ENCODE measurements around the gene CDC42EP4. TPM values are rescaled to one million over a fixed set of nuclear protein-coding genes. Genes with fewer than 3 reads are reported as not detected.

The CDC42EP4 gene
- polyA plus RNA-seq (ENCODE audit: low read depth in 6 of 6) = under 1 TPM in 4 of 6 donors, not detected in 2; 0.09 to 0.21 (median 0.12) TPM

- Mint-ChIP-seq H3K4me3 (peak within 1 kb of the TSS; percentile 85 to 91 (median 88)), H3K36me3 (no peaks in the 10 kb centered on the region), H3K27me3 (peaks cover 0 to 3% (median 0%) of the 10 kb centered on the region in 3 donors), H3K27ac (peak within 1 kb of the TSS in 5 of 6 donors; percentile 31 to 97 (median 52)), H3K9me3 (no peaks in the 10 kb centered on the region), H3K4me1 (peaks cover 16 to 23% (median 22%) of the 10 kb centered on the region in 3 donors)
- peak; percentile 69 for DNase-seq
- ATAC-seq (ENCODE audit: low read depth in 2 of 2) = peak; percentile 85 to 88
Measured at GRCh38 chr17:73311781-73312641, at the start of gene CDC42EP4. TSS of gene CDC42EP4 (minus strand) at chr17:73312001. CDS start at chr17:73286500, 25,501 bp downstream.

GRCh38 chr17:73360961-73361761 lies 49.4 kb upstream of the CDC42EP4 start:
- Mint-ChIP-seq H3K9me3 (no peaks in the 10 kb centered on the region), H3K36me3 (peaks cover 0 to 20% of the 10 kb centered on the region in 2 donors), H3K27me3 (no peaks in the 10 kb centered on the region), H3K4me1 (no peaks in the 10 kb centered on the region), H3K4me3 (no peak overlapping the region), H3K27ac (no peak overlapping the region)
- DNase-seq = no peak
- no peak for ATAC-seq (ENCODE audit: low read depth in 2 of 2)

DNA sequence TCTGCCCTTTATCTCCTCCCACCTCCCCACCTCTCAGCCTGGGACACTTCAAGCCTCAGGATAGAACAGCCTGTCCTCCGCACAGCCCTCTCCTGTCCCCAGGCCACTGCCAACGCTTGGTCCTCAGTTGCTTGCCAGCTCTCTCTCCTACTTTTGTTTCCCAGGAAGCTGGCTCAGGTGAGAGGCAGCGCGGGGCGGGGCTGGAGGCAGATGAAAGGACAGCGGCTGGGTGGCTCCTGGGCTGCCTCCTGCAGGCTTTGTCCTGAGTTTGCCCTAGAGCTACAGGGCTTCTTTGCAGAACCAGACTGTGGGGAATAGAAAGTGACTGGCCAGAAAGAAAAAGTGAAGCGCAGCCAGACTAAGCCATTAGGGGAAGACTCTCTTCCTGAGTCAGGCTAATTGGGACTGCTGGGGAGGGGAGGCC lies 48.2 kb upstream of the CDC42EP4 start:
- no peaks in the 10 kb centered on the region for H3K9me3 Mint-ChIP-seq
- peaks cover 0 to 13% of the 10 kb centered on the region in 2 donors for H3K36me3 Mint-ChIP-seq
- H3K4me1 Mint-ChIP-seq = no peaks in the 10 kb centered on the region
- DNase-seq (no peak), ATAC-seq (ENCODE audit: low read depth in 2 of 2) (no peak)
- H3K27me3 Mint-ChIP-seq = no peaks in the 10 kb centered on the region
- no peak overlapping the region for H3K4me3 Mint-ChIP-seq
- H3K27ac Mint-ChIP-seq = peak overlapping the region in 1 of 6 donors; percentile 69

GRCh38 chr17:73359352-73359751 lies 47.6 kb upstream of the CDC42EP4 start:
- no peaks in the 10 kb centered on the region for H3K27me3 Mint-ChIP-seq
- no peaks in the 10 kb centered on the region for H3K9me3 Mint-ChIP-seq
- H3K36me3 Mint-ChIP-seq = peaks cover 0 to 8% of the 10 kb centered on the region in 2 donors
- no peak overlapping the region for H3K4me3 Mint-ChIP-seq
- H3K27ac Mint-ChIP-seq = no peak overlapping the region
- no peaks in the 10 kb centered on the region for H3K4me1 Mint-ChIP-seq
- ATAC-seq (ENCODE audit: low read depth in 2 of 2) (no peak), DNase-seq (no peak)

GRCh38 chr17:73358668-73359067 lies 46.9 kb upstream of the CDC42EP4 start:
- DNase-seq (no peak), ATAC-seq (ENCODE audit: low read depth in 2 of 2) (no peak)
- H3K27ac Mint-ChIP-seq = no peak overlapping the region
- peaks cover 0 to 8% of the 10 kb centered on the region in 2 donors for H3K36me3 Mint-ChIP-seq
- H3K4me3 Mint-ChIP-seq = no peak overlapping the region
- H3K9me3 Mint-ChIP-seq = no peaks in the 10 kb centered on the region
- no peaks in the 10 kb centered on the region for H3K4me1 Mint-ChIP-seq
- H3K27me3 Mint-ChIP-seq = no peaks in the 10 kb centered on the region

- ATAC-seq (ENCODE audit: low read depth in 2 of 2) (no peak), DNase-seq (no peak)
- peaks cover 0 to 8% of the 10 kb centered on the region in 2 donors for H3K36me3 Mint-ChIP-seq
- H3K4me1 Mint-ChIP-seq = no peaks in the 10 kb centered on the region
- H3K9me3 Mint-ChIP-seq = no peaks in the 10 kb centered on the region
- H3K27ac Mint-ChIP-seq = peak overlapping the region in 3 of 6 donors; percentile 41 to 79 (median 54)
- peak overlapping the region in 1 of 8 donors; percentile 42 for H3K4me3 Mint-ChIP-seq
- no peaks in the 10 kb centered on the region for H3K27me3 Mint-ChIP-seq
Measured at GRCh38 chr17:73357981-73358380, 46.2 kb upstream of the CDC42EP4 start.

DNA sequence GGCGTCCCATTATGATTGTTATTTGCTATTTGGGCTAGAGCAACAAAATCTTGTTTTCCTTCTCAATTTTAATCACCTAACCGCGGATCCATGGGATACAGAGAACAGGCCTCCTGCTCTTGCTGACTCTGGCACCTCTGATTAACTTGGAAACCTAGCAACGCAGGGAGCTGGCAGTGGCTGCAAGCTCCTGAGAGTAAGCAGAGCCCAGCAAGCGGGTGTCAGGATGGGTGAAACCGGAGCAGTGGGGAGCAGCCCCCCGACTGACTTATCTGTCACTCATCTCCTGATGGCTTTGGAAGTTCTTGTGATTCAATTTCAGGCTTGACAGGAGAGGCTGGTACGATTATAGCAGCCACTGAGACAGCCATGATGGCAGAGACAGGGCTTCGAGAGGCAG lies 45.5 kb upstream of the CDC42EP4 start:
- Mint-ChIP-seq H3K4me3 (no peak overlapping the region), H3K9me3 (no peaks in the 10 kb centered on the region), H3K27ac (no peak overlapping the region), H3K27me3 (no peaks in the 10 kb centered on the region), H3K36me3 (peaks cover 0 to 8% of the 10 kb centered on the region in 2 donors), H3K4me1 (no peaks in the 10 kb centered on the region)
- DNase-seq = no peak
- ATAC-seq (ENCODE audit: low read depth in 2 of 2) = no peak

GRCh38 chr17:73356561-73357170 lies 44.9 kb upstream of the CDC42EP4 start:
- Mint-ChIP-seq H3K9me3 (no peaks in the 10 kb centered on the region), H3K4me1 (no peaks in the 10 kb centered on the region), H3K36me3 (peaks cover 0 to 12% of the 10 kb centered on the region in 2 donors), H3K27ac (no peak overlapping the region), H3K27me3 (no peaks in the 10 kb centered on the region), H3K4me3 (peak overlapping the region in 1 of 8 donors; percentile 66)
- DNase-seq (no peak), ATAC-seq (ENCODE audit: low read depth in 2 of 2) (no peak)

DNA sequence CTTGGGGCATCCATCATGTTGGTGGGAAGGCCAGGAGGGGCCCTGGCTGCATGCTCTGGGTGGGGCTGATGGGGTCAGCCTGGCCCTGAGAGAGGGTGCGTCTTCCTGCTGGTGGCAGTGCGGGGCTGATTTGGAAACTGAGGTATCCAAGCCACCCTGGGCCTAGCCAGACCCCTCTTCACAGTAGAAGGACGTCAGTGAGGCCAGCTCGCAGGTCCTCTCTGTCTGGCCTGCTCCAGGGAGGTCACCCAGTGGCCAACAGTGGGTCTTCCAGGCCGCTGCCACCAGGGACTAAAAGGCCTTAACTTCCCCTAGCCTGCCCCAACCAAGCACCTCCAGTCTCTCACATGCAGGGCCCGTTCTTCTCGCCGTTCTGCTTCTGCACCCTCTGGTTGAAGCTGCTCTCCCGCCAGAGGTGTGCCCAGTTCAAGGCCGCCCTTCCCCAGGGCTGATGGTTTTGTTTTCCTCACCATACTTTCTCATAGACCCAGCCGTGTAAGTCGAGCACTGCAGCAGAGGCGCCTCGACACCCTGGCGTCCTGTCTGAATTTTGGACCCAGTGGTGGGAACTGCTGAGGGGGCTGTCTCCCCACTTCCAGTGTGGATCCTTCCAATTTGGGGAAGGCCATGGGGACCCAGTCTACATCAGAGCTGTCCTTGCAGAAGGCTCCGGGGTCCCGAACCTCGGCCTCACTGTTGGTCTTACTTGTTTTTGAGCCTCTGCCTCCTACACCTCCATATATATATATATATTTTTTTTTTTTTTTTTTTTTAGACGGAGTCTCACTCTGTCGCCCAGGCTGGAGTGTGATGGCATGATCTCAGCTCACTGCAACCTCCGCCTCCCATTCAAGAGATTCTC lies 42.9 kb upstream of the CDC42EP4 start:
- ATAC-seq (ENCODE audit: low read depth in 2 of 2) (no peak), DNase-seq (no peak)
- Mint-ChIP-seq H3K27ac (peak overlapping the region in 1 of 6 donors; percentile 84), H3K4me1 (no peaks in the 10 kb centered on the region), H3K27me3 (no peaks in the 10 kb centered on the region), H3K9me3 (no peaks in the 10 kb centered on the region), H3K36me3 (peaks cover 0 to 17% of the 10 kb centered on the region in 2 donors), H3K4me3 (no peak overlapping the region)

GRCh38 chr17:73352261-73352660 lies 40.5 kb upstream of the CDC42EP4 start:
- H3K36me3 Mint-ChIP-seq = peaks cover 0 to 9% of the 10 kb centered on the region in 2 donors
- no peaks in the 10 kb centered on the region for H3K4me1 Mint-ChIP-seq
- no peak overlapping the region for H3K4me3 Mint-ChIP-seq
- ATAC-seq (ENCODE audit: low read depth in 2 of 2) (no peak), DNase-seq (no peak)
- H3K9me3 Mint-ChIP-seq = no peaks in the 10 kb centered on the region
- no peaks in the 10 kb centered on the region for H3K27me3 Mint-ChIP-seq
- H3K27ac Mint-ChIP-seq = no peak overlapping the region

- Mint-ChIP-seq H3K9me3 (no peaks in the 10 kb centered on the region), H3K27me3 (no peaks in the 10 kb centered on the region), H3K36me3 (peaks cover 0 to 9% of the 10 kb centered on the region in 2 donors), H3K27ac (peak overlapping the region in 1 of 6 donors; percentile 5), H3K4me1 (no peaks in the 10 kb centered on the region), H3K4me3 (no peak overlapping the region)
- ATAC-seq (ENCODE audit: low read depth in 2 of 2) = no peak
- no peak for DNase-seq
Measured at GRCh38 chr17:73351764-73352163, 40.0 kb upstream of the CDC42EP4 start.

- ATAC-seq (ENCODE audit: low read depth in 2 of 2) = no peak
- H3K36me3 Mint-ChIP-seq = peaks cover 5 to 9% of the 10 kb centered on the region in 2 donors
- no peak overlapping the region for H3K4me3 Mint-ChIP-seq
Measured at GRCh38 chr17:73350864-73351263, 39.1 kb upstream of the CDC42EP4 start.

More at GRCh38 chr17:73350864-73351263, 39.1 kb upstream of the CDC42EP4 start:
- Mint-ChIP-seq H3K27ac (peak overlapping the region in 2 of 6 donors; percentile 28 to 47), H3K27me3 (no peaks in the 10 kb centered on the region), H3K4me1 (no peaks in the 10 kb centered on the region), H3K9me3 (no peaks in the 10 kb centered on the region)
- DNase-seq = no peak
